SK-N-SH (cell line): ENCODE data around the gene KIF11. TPM values are rescaled to one million over a fixed set of nuclear protein-coding genes. Genes with fewer than 3 reads are reported as not detected.

Experiments used
- CTCF ChIA-PET: fragments of 300-600, 350-600 bp; formaldehyde crosslinking; extraction: SDS; loops from one replicate; lab custom pipeline; 2021; lab: Yijun Ruan, JAX
- POLR2A ChIA-PET: fragments of 350-600 bp; sonication (Branson Sonifier 250); formaldehyde crosslinking; extraction: SDS; loops from one replicate; lab custom pipeline; 2020; ENCODE audit warnings: antibody characterized with exemption, inconsistent platforms; lab: Yijun Ruan, JAX
- DNase-seq: peaks from one replicate; pipeline ENCODE4 v3.0.0; 2012
- H2AFZ ChIP-seq: fragments of 200-600 bp; sonication (generic); 2 replicates; pipeline ENCODE4 v1.8.1; 2016; ENCODE audit warnings: antibody characterized with exemption, mild to moderate bottlenecking, low read depth
- H3F3A ChIP-seq: fragments of 200-600 bp; sonication (generic); replicated peaks from 2 replicates; pipeline ENCODE3; 2016; ENCODE audit warnings: antibody characterized with exemption, mild to moderate bottlenecking; ENCODE audit not compliant: insufficient read depth
- H3K27ac ChIP-seq, 2 experiments: fragments of 200-500 bp in 1 of 2; fragments of 200-600 bp in 1 of 2; sonication (Bioruptor generic) in 1 of 2; sonication (generic), shearing (Covaris generic) in 1 of 2; 2 replicates each; pipeline versions ENCODE4 v1.5.1 to v1.6.1; 2014 to 2016; ENCODE audit warnings: low read depth in 2 of 2, inconsistent platforms in 1 of 2, low read length in 1 of 2, mild to moderate bottlenecking in 1 of 2, mixed read lengths in 1 of 2
- H3K27me3 ChIP-seq: fragments of 200-600 bp; sonication (generic), shearing (Covaris generic); 2 replicates; pipeline ENCODE4 v1.6.1; 2016; ENCODE audit warnings: mixed run types; ENCODE audit not compliant: insufficient read depth
- H3K36me3 ChIP-seq, 2 experiments: fragments of 200-500 bp in 1 of 2; fragments of 200-600 bp in 1 of 2; sonication (Bioruptor generic) in 1 of 2; sonication (generic) in 1 of 2; replicated peaks in 1 of 2; 2 replicates each; pipeline versions ENCODE3 to v1.5.1; 2014 to 2016; ENCODE audit warnings: low read length in 1 of 2, mild to moderate bottlenecking in 1 of 2; ENCODE audit not compliant: insufficient read depth in 2 of 2, control insufficient read depth in 1 of 2
- H3K4me1 ChIP-seq, 2 experiments: fragments of 200-500 bp in 1 of 2; fragments of 200-600 bp in 1 of 2; sonication (Bioruptor generic) in 1 of 2; sonication (generic), shearing (Covaris generic) in 1 of 2; 2 replicates each; pipeline versions ENCODE4 v1.5.1 to v1.6.1; 2014 to 2016; ENCODE audit warnings: low read depth in 1 of 2, low read length in 1 of 2, mixed run types in 1 of 2; ENCODE audit not compliant: insufficient read depth in 2 of 2, control insufficient read depth in 1 of 2
- H3K4me2 ChIP-seq: fragments of 200-600 bp; sonication (generic), shearing (Covaris generic); 2 replicates; pipeline ENCODE4 v1.6.1; 2017; ENCODE audit warnings: mixed run types
- H3K4me3 ChIP-seq, 2 experiments: fragments of 200-500 bp in 1 of 2; fragments of 200-600 bp in 1 of 2; sonication (Bioruptor generic) in 1 of 2; sonication (generic), shearing (Covaris generic) in 1 of 2; 2 replicates each; pipeline versions ENCODE4 v1.5.1 to v1.8.1; 2014 to 2016; ENCODE audit warnings: low read depth in 2 of 2, inconsistent platforms in 1 of 2, low read length in 1 of 2, mild to moderate bottlenecking in 1 of 2, mixed read lengths in 1 of 2, moderate library complexity in 1 of 2
- H3K79me2 ChIP-seq: fragments of 200-600 bp; sonication (generic); 2 replicates; pipeline ENCODE4 v1.8.1; 2017; ENCODE audit warnings: mild to moderate bottlenecking; ENCODE audit not compliant: insufficient read depth
- H3K9ac ChIP-seq: fragments of 200-600 bp; sonication (generic); 2 replicates; pipeline ENCODE4 v1.6.1; 2017; ENCODE audit warnings: mixed run types
- H3K9me2 ChIP-seq: fragments of 200-600 bp; sonication (generic); 2 replicates; pipeline ENCODE4 v1.6.1; 2017; ENCODE audit warnings: mixed run types
- H3K9me3 ChIP-seq: fragments of 200-600 bp; sonication (generic); 2 replicates; pipeline ENCODE4 v1.6.1; 2017; ENCODE audit warnings: mixed run types, mild to moderate bottlenecking, moderate library complexity
- H4K20me1 ChIP-seq: fragments of 200-600 bp; sonication (generic); 2 replicates; pipeline ENCODE4 v1.6.1; 2017; ENCODE audit warnings: mild to moderate bottlenecking, mixed run types; ENCODE audit not compliant: insufficient read depth
- CHD2 ChIP-seq: fragments of 150-350 bp; IDR thresholded peaks from 2 replicates; pipeline ENCODE4 v1.6.1; 2018; ENCODE audit warnings: low read length; ENCODE audit not compliant: partially characterized antibody
- ELF1 ChIP-seq: IDR thresholded peaks from 2 replicates; pipeline ENCODE4 v1.4.0; 2012
- EZH2phosphoT487 ChIP-seq: fragments of 200-600 bp; sonication (generic); IDR thresholded peaks from 2 replicates; pipeline ENCODE4 v1.6.1; 2017; ENCODE audit warnings: low read depth, mixed run types, mild to moderate bottlenecking, antibody characterized with exemption, moderate library complexity, borderline replicate concordance
- FOXJ3 ChIP-seq: sonication (generic); formaldehyde crosslinking; IDR thresholded peaks from 2 replicates; pipeline ENCODE4 v1.5.1; 2020; ENCODE audit warnings: mild to moderate bottlenecking, missing genetic modification reagents
- GABPA ChIP-seq: IDR thresholded peaks from 2 replicates; pipeline ENCODE4 v1.4.0; 2012; ENCODE audit warnings: low read depth, mild to moderate bottlenecking
- GATA2 ChIP-seq: sonication (generic); formaldehyde crosslinking; IDR thresholded peaks from 2 replicates; pipeline ENCODE4 v1.5.0; 2020; ENCODE audit warnings: mild to moderate bottlenecking, missing genetic modification reagents
- JUND ChIP-seq: IDR thresholded peaks from 2 replicates; pipeline ENCODE4 v1.4.0; 2012
- MEF2A ChIP-seq: IDR thresholded peaks from 2 replicates; pipeline ENCODE4 v1.4.0; 2012; ENCODE audit warnings: low read depth, borderline replicate concordance
- MXI1 ChIP-seq: IDR thresholded peaks from 2 replicates; pipeline ENCODE4 v1.6.1; 2012; ENCODE audit warnings: mild to moderate bottlenecking, low read depth, low read length, improper control_type of control experiment
- NFIC ChIP-seq: IDR thresholded peaks from 2 replicates; pipeline ENCODE4 v1.4.0; 2012; ENCODE audit warnings: borderline replicate concordance
- NRF1 ChIP-seq: IDR thresholded peaks from 2 replicates; pipeline ENCODE4 v1.6.1; 2012; ENCODE audit warnings: low read depth, mild to moderate bottlenecking, low read length
- RAD21 ChIP-seq: IDR thresholded peaks from 2 replicates; pipeline ENCODE4 v1.6.1; 2012; ENCODE audit warnings: mild to moderate bottlenecking, low read length
- RFX5 ChIP-seq: IDR thresholded peaks from 2 replicates; pipeline ENCODE4 v1.6.1; 2012; ENCODE audit warnings: mild to moderate bottlenecking, improper control_type of control experiment, low read length
- SMC3 ChIP-seq: IDR thresholded peaks from 2 replicates; pipeline ENCODE4 v1.6.1; 2012; ENCODE audit warnings: low read depth, low read length, improper control_type of control experiment
- TAF1 ChIP-seq: IDR thresholded peaks from 2 replicates; pipeline ENCODE4 v1.6.1; 2012; ENCODE audit warnings: low read depth, mild to moderate bottlenecking, low read length, moderate library complexity, borderline replicate concordance
- TCF12 ChIP-seq: IDR thresholded peaks from 2 replicates; pipeline ENCODE4 v1.4.0; 2012
- TEAD4 ChIP-seq: IDR thresholded peaks from 2 replicates; pipeline ENCODE4 v1.4.0; 2012; ENCODE audit warnings: mild to moderate bottlenecking, borderline replicate concordance; ENCODE audit not compliant: insufficient read depth
- YY1 ChIP-seq: IDR thresholded peaks from 2 replicates; pipeline ENCODE4 v1.4.0; 2012; ENCODE audit warnings: low read depth, mild to moderate bottlenecking
- WGBS: methylation state at CpG from one replicate; pipeline ENCODE4 v1.1.6; 2017; ENCODE audit warnings: low lambda C conversion rate; 5-methylcytosine and 5-hydroxymethylcytosine counted together
- polyA plus RNA-seq, 3 experiments: library from polyadenylated mRNA; depleted of rRNA; stranded (reverse); fragments of >200 nt; gene quantifications; 2 replicates each; pipeline ENCODE4 v1.2.3, GENCODE V29; 2012
- TF ChIP-seq, protein P1 (sequence below): IDR thresholded peaks from 2 replicates; pipeline ENCODE4 v1.4.0; 2012; ENCODE audit warnings: low read depth
- TF ChIP-seq, protein P2 (sequence below): fragments of 150-350 bp; IDR thresholded peaks from 2 replicates; pipeline ENCODE4 v1.6.1; 2016; ENCODE audit warnings: mild to moderate bottlenecking, low read depth, low read length
- TF ChIP-seq, protein P3 (sequence below): fragments of 150-350 bp; IDR thresholded peaks from 2 replicates; pipeline ENCODE4 v1.6.1; 2017; ENCODE audit warnings: antibody characterized with exemption, low read length, low read depth, borderline replicate concordance
- TF ChIP-seq, protein P4 (sequence below): IDR thresholded peaks from 2 replicates; pipeline ENCODE4 v1.4.0; 2012; ENCODE audit warnings: low read depth, borderline replicate concordance

The KIF11 gene
- polyA plus RNA-seq, 1 of the 3 experiments (the other 2 are of a cell fraction): 4.0 TPM

DNA sequence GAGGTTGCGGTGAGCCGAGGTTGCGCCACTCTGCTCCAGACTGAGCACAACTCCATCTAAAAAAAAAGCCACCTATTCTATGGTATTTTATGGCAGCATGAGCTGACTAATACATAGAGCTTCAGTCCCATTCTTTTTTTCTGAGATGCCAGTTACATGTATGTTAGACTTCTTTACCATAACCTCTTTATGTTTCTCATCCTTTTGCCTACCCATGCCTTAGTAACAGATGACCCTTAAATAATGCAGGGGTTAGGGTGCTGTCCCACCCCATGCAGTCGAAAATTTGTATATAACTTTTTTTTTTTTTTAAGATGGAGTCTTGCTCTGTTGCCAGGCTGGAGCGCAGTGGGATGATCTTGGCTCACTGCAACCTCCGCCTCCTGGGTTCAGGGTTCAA, 74.1 kb downstream of the KIF11 start:
- Histone ChIP-seq H3K9ac (no peak overlapping the region), H3K27ac (no peak overlapping the region), H3K4me3 (no peak overlapping the region), H3K27me3 (no peaks in the 10 kb centered on the region), H3K9me3 (0 out of 2 replicates have a peak, but pooled peaks cover 8% of the 10 kb centered on the region), H3F3A (no peaks in the 10 kb centered on the region), H3K36me3 (no peaks in the 10 kb centered on the region), H3K9me2 (no peaks in the 10 kb centered on the region), H3K4me2 (no peak overlapping the region), H2AFZ (no peak overlapping the region), H3K79me2 (no peaks in the 10 kb centered on the region), H4K20me1 (no peaks in the 10 kb centered on the region), H3K4me1 (no peaks in the 10 kb centered on the region)
- no peak for DNase-seq
- TF ChIP-seq, protein P1, sequence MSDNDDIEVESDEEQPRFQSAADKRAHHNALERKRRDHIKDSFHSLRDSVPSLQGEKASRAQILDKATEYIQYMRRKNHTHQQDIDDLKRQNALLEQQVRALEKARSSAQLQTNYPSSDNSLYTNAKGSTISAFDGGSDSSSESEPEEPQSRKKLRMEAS: no peak
- TF ChIP-seq MEF2A (no peak), GATA2 (CRISPR knock-in tag) (no peak), RAD21 (no peak), GABPA (no peak), CHD2 (no peak), EZH2phosphoT487 (no peak), ELF1 (no peak), YY1 (no peak), NRF1 (no peak), TCF12 (no peak), JUND (no peak), RFX5 (no peak)
- TF ChIP-seq, protein P2, sequence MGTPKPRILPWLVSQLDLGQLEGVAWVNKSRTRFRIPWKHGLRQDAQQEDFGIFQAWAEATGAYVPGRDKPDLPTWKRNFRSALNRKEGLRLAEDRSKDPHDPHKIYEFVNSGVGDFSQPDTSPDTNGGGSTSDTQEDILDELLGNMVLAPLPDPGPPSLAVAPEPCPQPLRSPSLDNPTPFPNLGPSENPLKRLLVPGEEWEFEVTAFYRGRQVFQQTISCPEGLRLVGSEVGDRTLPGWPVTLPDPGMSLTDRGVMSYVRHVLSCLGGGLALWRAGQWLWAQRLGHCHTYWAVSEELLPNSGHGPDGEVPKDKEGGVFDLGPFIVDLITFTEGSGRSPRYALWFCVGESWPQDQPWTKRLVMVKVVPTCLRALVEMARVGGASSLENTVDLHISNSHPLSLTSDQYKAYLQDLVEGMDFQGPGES: no peak
- TF ChIP-seq, protein P3, sequence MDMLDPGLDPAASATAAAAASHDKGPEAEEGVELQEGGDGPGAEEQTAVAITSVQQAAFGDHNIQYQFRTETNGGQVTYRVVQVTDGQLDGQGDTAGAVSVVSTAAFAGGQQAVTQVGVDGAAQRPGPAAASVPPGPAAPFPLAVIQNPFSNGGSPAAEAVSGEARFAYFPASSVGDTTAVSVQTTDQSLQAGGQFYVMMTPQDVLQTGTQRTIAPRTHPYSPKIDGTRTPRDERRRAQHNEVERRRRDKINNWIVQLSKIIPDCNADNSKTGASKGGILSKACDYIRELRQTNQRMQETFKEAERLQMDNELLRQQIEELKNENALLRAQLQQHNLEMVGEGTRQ: no peak
- WGBS: 87% methylated on average over 6 of the region's 6 CpGs
- POLR2A ChIA-PET: no interaction called here
- CTCF ChIA-PET: no interaction called here

DNA sequence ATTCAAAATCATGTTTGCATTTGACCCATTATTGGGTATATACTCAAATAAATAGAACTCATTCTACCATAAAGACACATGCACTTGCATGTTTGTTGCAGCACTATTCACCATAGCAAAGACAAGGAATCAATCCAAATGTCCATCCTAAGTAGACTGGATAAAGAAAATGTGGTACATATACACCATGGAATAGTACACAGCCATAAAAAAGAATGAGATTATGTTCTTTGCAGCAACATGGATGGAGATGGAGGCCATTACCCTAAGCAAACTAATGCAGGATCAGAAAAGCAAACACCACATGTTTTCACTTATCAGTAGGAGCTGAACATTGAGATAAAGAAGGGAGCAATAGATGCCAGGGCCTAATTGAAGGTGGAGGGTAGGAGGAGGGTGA, 84.8 kb downstream of the KIF11 start:
- Histone ChIP-seq H4K20me1 (no peaks in the 10 kb centered on the region), H3K79me2 (no peaks in the 10 kb centered on the region; the same call in 1 of the 2 replicates), H3K36me3 (no peaks in the 10 kb centered on the region), H3K4me3 (no peak overlapping the region), H3K4me2 (no peak overlapping the region), H3K27me3 (no peaks in the 10 kb centered on the region), H3K9ac (no peak overlapping the region), H3K9me3 (no peaks in the 10 kb centered on the region), H3K4me1 (no peaks in the 10 kb centered on the region), H3F3A (peaks cover 7% of the 10 kb centered on the region), H3K27ac (no peak overlapping the region), H2AFZ (no peak overlapping the region), H3K9me2 (no peaks in the 10 kb centered on the region)
- no peak for TF ChIP-seq SMC3
- no peak for TF ChIP-seq FOXJ3 (CRISPR knock-in tag)
- no peak for TF ChIP-seq TEAD4
- no peak for TF ChIP-seq TAF1
- no peak for TF ChIP-seq EZH2phosphoT487
- no peak for TF ChIP-seq JUND
- TF ChIP-seq GATA2 (CRISPR knock-in tag): no peak
- TF ChIP-seq TCF12: no peak
- no peak for TF ChIP-seq ELF1
- no peak for TF ChIP-seq MXI1
- TF ChIP-seq, protein P4, sequence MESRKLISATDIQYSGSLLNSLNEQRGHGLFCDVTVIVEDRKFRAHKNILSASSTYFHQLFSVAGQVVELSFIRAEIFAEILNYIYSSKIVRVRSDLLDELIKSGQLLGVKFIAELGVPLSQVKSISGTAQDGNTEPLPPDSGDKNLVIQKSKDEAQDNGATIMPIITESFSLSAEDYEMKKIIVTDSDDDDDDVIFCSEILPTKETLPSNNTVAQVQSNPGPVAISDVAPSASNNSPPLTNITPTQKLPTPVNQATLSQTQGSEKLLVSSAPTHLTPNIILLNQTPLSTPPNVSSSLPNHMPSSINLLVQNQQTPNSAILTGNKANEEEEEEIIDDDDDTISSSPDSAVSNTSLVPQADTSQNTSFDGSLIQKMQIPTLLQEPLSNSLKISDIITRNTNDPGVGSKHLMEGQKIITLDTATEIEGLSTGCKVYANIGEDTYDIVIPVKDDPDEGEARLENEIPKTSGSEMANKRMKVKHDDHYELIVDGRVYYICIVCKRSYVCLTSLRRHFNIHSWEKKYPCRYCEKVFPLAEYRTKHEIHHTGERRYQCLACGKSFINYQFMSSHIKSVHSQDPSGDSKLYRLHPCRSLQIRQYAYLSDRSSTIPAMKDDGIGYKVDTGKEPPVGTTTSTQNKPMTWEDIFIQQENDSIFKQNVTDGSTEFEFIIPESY: no peak
- TF ChIP-seq CHD2: no peak
- TF ChIP-seq NFIC: no peak
- no peak for DNase-seq
- POLR2A ChIA-PET: no interaction called here
- CTCF ChIA-PET: no interaction called here
